GM21526 (cell line): Measurements from ENCODE around the gene DNAH17.

ENCODE experiments used
- ATAC-seq: cut with Tn5 transposase; IDR thresholded peaks from one replicate; pipeline ENCODE4 v1.9.1; 2021; ENCODE audit warnings: moderate library complexity; ENCODE audit not compliant: unreplicated experiment, low FRiP score

DNAH17 gene

DNA sequence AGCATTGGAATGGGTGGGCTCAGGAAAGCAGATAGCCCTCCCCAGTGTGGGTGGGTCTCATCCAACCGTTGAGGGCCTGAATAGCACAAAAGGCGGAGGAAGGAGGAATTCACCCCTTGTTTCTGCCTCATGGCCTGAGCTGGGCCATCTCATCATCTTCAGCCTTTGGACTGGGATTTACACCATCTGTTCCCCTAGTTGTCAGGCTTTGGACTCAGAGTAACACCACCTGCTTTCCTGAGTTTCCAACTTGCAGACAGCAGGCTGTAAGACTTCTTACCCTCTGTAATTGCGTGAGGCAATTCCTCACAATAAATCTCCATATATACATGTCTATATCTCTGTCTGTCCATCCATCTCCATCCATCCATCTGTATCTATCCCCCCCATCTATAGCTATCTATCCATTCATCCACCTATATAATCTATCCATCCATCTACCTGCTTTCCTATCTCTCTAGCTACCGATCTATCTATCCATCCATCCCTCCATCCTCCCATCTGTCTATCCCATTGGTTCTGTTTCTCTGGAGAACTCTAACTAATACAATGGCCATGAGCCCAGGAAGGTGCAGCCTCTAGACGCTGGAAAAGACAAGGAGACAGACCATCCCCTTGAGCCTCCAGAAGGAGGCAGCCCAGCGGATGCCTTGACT lies 21.3 kb downstream of the DNAH17 start:
- ATAC-seq, result no peak

- no peak for ATAC-seq
Measured at GRCh38 chr17:78550464-78550863, 26.7 kb downstream of the DNAH17 start.

DNA sequence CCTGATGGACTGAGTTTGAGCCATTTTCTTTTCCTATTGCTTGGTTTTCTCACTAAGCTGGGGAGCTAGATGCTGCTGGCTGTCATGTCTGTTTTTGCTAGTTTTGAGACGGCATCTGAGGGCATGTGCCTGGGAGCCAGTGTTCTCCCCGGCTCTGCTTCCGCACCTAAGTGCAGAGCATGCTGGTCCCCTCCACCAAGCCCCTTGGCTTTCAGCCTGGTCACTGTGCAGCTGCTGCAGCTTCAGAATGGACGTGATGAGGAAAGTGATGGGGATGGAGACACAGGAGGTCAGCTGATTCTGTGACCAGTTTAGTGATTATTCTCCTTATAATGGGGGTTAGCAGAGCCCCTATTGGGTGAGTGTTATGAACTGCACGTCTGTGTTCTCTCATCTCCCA lies 28.5 kb downstream of the DNAH17 start:
- no peak for ATAC-seq

GRCh38 chr17:78547035-78547434 lies 30.2 kb downstream of the DNAH17 start:
- no peak for ATAC-seq

DNA sequence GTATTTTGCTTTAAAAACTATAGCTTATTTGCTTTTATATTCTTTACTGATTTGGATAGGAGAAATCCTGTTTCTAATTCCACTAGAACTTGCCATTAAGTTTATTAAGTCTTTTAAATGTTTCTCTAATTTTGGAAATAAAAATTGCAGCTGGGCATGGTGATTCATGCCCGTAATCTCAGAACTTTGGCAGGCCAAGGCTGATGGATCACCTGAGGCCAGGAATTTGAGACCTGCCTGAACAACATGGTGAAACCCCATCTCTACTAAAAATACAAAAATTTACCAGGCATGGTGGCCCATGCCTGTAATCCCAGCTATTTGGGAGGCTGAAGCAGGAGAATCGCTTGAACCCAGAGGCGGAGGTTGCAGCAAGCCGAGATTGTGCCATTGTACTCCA lies 30.7 kb downstream of the DNAH17 start:
- no peak for ATAC-seq

- ATAC-seq, result no peak
Measured at GRCh38 chr17:78544881-78545755, 32.1 kb downstream of the DNAH17 start.

DNA sequence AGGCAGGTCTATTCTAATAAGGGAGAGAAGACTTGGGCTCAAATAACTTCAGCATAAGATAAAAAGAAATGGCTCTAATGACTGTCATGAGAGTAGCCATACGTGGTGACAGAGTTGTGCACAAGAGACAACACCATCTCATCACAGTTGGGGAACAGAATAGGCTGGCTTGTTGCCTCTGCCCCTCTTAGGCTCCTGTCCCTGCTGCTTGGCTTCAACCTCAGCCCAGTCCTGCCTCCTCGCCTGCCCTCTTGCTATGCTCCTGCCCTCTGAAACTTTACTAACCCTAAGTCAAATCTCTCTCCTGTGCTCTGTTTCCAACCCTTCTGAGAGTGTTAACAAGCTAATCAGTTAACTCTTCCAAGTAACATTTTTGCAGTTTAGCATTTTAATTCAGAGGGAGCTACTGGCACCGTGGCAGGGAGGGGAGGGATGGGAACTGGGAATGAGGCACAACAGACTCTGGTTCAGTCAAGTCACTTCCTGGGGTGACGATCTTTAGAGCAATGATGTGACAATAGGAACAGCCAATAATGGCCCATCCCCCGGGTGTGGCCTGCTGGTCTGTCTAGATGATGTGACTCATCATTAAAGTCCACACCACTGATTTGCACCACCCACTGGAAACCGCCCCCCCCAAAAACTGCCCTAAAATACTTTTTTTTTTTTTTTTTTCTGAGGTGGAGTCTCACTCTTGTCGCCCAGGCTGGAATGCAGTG lies 35.5 kb downstream of the DNAH17 start:
- no peak for ATAC-seq

- no peak for ATAC-seq
Measured at GRCh38 chr17:78539781-78540180, 37.4 kb downstream of the DNAH17 start.

DNA sequence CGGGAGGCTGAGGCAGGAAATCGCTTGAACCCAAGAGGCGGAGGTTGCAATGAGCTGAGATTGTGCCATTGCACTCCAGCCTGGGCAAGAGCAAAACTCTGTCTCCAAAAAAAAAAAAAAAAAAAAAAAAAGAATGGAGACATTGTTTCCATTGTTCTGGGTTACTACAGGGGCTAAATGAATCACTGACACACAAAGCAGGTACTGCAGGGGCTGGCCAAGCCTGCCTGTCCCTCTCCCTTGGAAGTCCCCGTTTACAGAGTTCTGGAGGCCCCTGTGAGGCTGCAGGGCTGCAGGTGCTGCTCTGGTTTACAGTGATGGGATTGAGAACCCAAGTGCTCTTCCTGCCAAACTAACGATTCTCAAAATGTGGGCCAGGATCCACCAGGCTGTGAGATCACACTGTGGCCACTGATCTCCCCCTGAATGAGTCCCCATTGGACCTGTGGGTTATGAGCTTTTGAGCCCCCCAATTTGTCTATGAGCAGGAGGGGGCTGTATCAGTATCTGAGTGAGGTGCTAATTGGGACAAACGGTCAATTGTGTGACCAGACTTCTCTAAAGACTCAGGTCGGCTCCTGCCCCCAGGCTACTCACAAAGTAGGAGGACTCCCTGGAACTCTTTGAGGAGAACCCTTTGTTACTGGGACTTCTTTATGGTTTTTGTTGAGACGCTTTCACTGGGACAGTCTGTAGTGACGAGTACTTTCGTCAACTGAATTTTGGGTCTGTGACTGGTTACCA lies 39.0 kb downstream of the DNAH17 start:
- ATAC-seq, result no peak

DNA sequence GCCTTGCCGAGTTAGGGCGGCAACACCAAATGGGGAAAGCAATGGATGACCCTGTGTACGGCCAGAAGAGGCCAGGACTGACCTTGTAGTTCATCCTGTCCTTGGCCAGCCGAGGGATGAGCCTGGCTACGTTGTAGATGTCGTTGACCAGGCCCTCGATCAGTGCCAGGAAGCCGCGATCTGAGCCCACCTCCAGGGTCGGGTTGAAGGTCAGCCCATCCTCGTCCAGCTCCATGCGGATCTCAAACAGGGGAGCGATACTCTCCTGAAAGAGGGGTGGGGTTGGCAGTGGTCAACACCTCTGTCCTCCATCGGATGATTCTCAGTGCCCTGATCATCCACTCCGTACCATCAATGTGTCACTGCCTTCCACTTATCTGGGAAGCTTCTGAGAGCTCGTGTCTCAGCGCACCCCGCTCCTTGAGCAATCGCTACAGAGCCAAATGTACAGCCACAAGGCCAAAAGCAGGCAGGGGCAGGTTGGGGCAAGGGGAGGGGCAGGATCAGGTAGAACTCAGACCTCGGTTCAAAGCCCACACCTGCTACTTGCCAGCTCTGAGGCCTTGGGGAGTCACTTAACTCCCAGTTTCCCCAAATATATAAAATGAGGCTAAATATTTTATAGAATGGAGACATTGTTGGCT lies 39.9 kb downstream of the DNAH17 start:
- ATAC-seq, result no peak

DNA sequence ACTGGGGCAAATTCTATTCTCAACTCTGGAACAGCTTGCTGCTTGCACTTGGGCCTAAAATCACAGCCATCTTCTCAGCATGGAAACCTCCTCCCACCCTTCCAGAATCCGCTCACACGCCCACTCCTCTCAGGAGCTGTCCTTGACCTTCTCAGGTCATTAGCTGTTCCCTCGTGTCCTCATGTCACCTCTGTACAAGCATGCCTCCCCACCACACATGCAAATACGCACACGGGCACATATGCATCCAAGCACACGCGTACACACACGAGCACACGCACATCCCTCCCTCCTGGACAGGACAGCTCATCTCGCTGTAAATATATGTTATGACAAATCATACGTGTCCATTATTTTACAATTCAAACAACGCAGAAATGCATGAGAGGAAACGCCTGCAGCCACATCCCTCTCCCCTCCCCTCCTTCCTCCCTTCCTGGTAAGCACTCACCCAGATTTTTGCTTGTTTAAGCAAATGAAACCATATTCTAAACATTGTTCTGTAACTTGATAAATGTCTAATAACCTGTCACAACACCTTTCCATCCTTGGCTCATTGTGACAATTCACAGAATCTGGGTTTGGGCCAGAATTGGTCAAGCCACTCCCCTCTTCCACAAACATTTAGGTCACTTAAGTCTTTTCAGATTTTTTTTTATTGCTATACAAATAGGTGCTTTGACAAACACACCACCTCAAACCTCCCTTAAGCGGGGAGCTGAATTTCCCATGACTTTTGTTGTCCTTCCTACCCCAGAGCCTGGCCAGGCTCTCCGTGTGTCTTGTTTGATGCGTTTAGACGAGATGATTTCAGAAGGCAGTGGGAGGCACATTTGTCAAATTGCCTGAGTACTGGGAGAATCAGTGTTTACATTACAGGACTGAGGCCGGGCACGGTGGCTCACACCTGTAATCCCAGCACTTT lies 41.7 kb downstream of the DNAH17 start:
- no peak for ATAC-seq

DNA sequence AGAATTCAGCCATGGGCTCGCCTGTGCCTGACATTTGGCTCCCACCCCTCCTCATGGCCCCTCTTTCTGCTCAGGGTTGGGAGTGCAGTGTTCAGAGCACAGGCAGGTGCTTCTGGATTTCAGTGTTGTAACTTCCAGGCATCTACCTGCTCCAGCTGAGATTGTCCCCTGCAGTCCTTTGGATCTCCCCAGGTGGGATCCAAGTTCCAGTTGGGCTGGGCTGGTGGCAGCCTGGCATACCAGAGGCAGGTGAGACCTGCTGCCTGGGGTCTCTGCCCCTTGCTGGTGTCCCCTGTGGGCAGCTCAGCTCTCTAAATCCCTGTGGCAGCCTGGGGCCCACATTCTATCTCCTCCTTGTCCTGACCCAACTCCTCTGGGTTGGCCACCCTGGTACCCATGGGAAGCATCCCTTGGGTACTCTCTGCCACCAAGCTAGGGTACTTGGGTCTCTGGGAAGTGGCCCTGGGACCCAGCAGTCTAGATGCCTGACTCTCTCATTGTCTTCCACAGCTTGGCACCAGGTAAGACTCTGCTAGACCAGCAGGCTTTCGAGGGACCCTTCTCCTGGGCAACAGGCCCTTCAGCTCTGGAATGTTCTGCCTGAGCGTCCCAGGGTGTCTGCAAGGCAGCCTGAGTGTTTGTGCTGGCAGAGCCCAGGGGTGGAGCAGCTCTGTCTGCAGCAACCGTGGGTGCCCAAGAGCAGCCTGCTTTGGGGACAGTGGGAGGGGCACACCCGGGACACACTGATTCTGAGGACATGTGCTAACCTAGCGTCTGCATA lies 42.5 kb downstream of the DNAH17 start:
- ATAC-seq, result no peak

DNA sequence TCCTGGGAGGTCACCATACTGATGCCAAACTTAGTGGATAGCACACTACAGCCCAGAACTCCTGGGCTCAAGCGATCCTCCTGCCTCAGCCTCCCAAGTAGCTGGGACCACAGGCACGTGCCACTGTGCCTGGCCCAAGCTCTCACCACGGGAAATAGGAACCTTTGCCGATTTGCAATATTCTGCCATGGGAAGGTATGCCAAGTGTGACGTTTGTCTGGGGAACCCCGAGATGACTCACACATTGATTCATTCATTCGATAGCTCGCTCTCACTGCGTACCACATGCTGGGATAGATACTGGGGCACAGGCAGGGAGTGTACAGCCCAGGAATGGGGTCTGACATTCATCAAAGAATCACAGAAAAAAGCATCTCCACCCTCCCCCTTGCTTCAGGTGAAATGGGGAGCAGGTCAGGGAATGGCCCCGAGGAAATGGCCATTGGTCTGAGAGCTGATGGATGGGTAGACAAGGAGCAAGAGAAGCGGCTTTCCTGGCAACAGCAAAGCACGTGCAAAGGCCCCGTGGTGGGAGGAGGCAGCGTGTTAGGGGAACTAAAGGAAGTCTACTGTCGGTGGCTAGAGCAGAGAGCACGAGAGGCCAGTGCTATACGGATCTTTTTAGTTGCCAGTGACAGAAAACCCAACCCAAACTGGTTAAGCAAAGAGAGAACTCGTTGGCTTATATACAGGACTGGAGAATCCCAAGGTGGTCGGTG lies 44.1 kb downstream of the DNAH17 start:
- ATAC-seq, result no peak

DNA sequence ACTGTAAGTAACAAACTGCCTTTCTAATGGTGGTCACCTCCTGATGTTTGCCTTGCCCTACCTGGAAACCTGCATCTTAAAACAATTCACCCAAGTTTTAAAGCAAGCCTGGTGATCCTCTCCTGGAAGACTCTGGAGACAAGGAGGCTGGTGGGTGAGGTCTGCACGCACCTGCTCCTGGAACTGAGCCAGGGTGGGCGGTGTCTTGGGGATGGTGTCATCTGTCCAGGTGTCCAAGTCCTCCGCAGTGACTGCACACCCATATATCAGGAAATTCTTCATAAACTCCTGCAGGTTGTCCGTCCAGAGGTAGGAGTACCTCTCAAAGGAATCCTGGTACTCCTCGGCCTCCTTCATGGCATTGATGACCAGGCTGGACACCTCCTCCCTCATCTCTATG lies 44.9 kb downstream of the DNAH17 start:
- ATAC-seq, result no peak

DNA sequence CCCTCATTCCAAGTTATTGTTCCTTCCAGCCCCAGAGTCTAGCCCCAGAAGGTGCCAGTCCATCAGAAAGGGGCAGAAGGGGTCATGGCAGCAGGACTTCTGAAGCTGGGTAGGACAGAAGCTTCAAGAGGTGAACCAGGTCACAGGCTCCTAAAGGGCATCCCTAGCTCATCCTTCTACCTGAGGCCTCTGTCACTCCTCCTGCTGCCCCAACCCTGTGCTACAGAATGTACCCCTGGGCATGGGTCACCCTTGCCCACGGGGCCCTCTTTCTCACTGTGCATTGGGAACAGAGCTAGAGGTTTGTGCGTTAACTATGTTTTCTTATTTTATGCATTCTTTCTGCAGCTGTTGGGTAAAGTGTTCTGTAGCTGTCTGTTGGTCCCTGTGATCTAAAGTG lies 46.5 kb downstream of the DNAH17 start:
- no peak for ATAC-seq

- ATAC-seq, result no peak
Measured at GRCh38 chr17:78529871-78530670, 47.1 kb downstream of the DNAH17 start.

DNA sequence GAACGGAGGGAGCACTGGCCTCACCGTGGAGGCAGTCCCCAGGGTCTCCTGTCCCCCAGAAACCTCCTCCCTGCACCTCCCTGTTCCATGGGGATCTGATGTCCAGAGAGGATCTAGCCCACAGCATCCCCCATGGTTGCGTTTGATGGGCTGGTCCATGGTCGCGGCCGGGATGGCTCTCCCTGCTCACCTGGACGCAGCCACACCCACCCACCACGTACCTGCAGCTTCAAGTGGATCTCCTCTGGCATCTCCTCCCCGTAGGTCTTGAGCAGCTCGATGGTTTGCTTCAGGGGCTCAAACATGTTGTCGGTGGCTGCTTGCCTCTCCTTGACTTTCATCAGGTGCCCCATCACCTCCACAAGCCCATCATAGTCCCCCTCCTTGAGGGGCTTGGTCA lies 47.9 kb downstream of the DNAH17 start:
- ATAC-seq, result no peak
